ENCODE data around the gene CASP7. TPM values are rescaled to one million over a fixed set of nuclear protein-coding genes. Genes with fewer than 3 reads are reported as not detected.

The CASP7 gene
- polyA plus RNA-seq, 3 donors: 9.9 to 26.1 (median 16.0) TPM

DNA sequence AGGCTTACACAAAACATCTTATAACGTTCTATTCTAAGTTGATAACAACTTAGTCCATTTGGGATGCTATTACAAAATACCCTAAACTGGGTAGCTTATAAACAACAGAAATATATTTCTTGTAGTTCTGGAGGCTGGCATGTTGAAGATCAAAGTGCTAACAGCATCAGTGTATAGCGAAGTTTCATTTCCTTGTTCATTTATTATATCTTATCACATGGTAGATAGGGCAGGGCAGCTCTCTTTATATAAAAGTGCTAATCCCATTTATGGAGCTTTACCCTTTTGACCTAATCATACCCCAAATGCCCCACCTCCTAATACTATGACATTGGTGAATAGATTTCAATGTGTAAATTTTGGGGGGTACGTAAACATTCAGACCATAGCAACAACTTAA is 6.3 kb downstream of the CASP7 start:
- no peak overlapping the region for H3K4me3 Mint-ChIP-seq
- no peak overlapping the region for H3K4me2 ChIP-seq (replicated peaks; ENCODE audit: extremely low read depth, low read length, poor library complexity, severe bottlenecking)
- H3K4me1 Mint-ChIP-seq: peaks cover 24% of the 10 kb centered on the region
- peaks cover 0 to 2% (median 0%) of the 10 kb centered on the region in 3 donors for H3K27me3 Mint-ChIP-seq (ENCODE audit: low read depth in 3 of 3)
- peaks cover 0 to 1% of the 10 kb centered on the region in 2 donors for H3K36me3 ChIP-seq (replicated peaks in 1 of 2; ENCODE audit: control insufficient read depth in 1 of 2, insufficient read depth in 2 of 2, low read length in 2 of 2)
- DNase-seq: no peak
- intact Hi-C loops (cut with micrococcal nuclease): no loop called here
- peaks cover 16 to 21% of the 10 kb centered on the region in 2 donors for H3K4me1 ChIP-seq (ENCODE audit: control insufficient read depth in 1 of 2, insufficient read depth in 2 of 2, low read length in 2 of 2)
- H3K27ac ChIP-seq (ENCODE audit: low read depth in 1 of 2, low read length in 2 of 2): no peak overlapping the region
- H3K79me2 ChIP-seq (ENCODE audit: insufficient read depth, low read length): peaks cover 30% of the 10 kb centered on the region
- WGBS (ENCODE audit: insufficient coverage): no CpG with 5 or more reads among the region's 3 CpGs
- TF ChIP-seq, protein P1, sequence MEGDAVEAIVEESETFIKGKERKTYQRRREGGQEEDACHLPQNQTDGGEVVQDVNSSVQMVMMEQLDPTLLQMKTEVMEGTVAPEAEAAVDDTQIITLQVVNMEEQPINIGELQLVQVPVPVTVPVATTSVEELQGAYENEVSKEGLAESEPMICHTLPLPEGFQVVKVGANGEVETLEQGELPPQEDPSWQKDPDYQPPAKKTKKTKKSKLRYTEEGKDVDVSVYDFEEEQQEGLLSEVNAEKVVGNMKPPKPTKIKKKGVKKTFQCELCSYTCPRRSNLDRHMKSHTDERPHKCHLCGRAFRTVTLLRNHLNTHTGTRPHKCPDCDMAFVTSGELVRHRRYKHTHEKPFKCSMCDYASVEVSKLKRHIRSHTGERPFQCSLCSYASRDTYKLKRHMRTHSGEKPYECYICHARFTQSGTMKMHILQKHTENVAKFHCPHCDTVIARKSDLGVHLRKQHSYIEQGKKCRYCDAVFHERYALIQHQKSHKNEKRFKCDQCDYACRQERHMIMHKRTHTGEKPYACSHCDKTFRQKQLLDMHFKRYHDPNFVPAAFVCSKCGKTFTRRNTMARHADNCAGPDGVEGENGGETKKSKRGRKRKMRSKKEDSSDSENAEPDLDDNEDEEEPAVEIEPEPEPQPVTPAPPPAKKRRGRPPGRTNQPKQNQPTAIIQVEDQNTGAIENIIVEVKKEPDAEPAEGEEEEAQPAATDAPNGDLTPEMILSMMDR (IDR thresholded peaks at IDR 0.05): no peak
- no peak overlapping the region for H3K9ac ChIP-seq (ENCODE audit: insufficient read depth, low read length, poor library complexity, severe bottlenecking)
- H3K27ac Mint-ChIP-seq: no peak overlapping the region
- H2AFZ ChIP-seq (ENCODE audit: insufficient read depth, low read depth, low read length, poor library complexity, severe bottlenecking): no peak overlapping the region
- H3K9me3 Mint-ChIP-seq: peaks cover 10 to 35% (median 22%) of the 10 kb centered on the region in 7 donors
- H3K27me3 ChIP-seq (ENCODE audit: control insufficient read depth in 2 of 2, insufficient read depth in 2 of 2, low read length in 2 of 2): no peaks in the 10 kb centered on the region
- peaks cover 10% of the 10 kb centered on the region in 2 donors for H3K9me3 ChIP-seq (replicated peaks in 1 of 2; ENCODE audit: control insufficient read depth in 1 of 2, insufficient read depth in 1 of 2, low read length in 2 of 2)
- peaks cover 6 to 11% of the 10 kb centered on the region in 2 donors for H3K36me3 Mint-ChIP-seq
- H3K4me3 ChIP-seq (replicated peaks in 1 of 3; ENCODE audit: low read depth in 2 of 3, low read length in 3 of 3): no peak overlapping the region
- H4K20me1 ChIP-seq (ENCODE audit: insufficient read depth, low read length): peaks cover 6% of the 10 kb centered on the region

DNA sequence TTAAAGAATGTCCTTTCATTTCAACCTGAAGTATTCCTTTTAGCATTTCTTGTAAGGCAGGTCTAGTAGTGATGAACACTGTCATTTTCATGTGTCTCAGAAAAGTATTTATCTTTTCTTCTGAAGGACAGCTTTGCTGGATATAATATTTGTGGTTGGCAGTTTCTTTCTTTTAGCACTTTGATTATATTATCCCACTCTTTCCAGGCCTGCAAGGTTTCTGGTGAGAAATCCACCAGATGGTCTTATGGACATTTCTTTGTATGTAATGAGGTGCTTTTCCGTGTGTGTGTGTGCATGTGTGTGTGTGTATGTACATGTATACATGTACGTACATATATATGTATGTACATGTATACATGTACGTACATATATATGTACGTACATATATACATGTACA is 7.3 kb downstream of the CASP7 start:
- H3K36me3 Mint-ChIP-seq: peaks cover 11 to 18% of the 10 kb centered on the region in 2 donors
- Histone ChIP-seq H3K4me2 (replicated peaks; ENCODE audit: extremely low read depth, low read length, poor library complexity, severe bottlenecking) (no peak overlapping the region), H4K20me1 (ENCODE audit: insufficient read depth, low read length) (no peaks in the 10 kb centered on the region), H3K36me3 (replicated peaks in 1 of 2; ENCODE audit: control insufficient read depth in 1 of 2, insufficient read depth in 2 of 2, low read length in 2 of 2) (peaks cover 4 to 11% of the 10 kb centered on the region in 2 donors), H3K4me1 (ENCODE audit: control insufficient read depth in 1 of 2, insufficient read depth in 2 of 2, low read length in 2 of 2) (peaks cover 5 to 11% of the 10 kb centered on the region in 2 donors), H3K27me3 (ENCODE audit: control insufficient read depth in 2 of 2, insufficient read depth in 2 of 2, low read length in 2 of 2) (no peaks in the 10 kb centered on the region), H2AFZ (ENCODE audit: insufficient read depth, low read depth, low read length, poor library complexity, severe bottlenecking) (no peak overlapping the region), H3K9me3 (replicated peaks in 1 of 2; ENCODE audit: control insufficient read depth in 1 of 2, insufficient read depth in 1 of 2, low read length in 2 of 2) (peaks cover 15 to 19% of the 10 kb centered on the region in 2 donors), H3K9ac (ENCODE audit: insufficient read depth, low read length, poor library complexity, severe bottlenecking) (no peak overlapping the region), H3K79me2 (ENCODE audit: insufficient read depth, low read length) (peaks cover 27% of the 10 kb centered on the region), H3K4me3 (replicated peaks in 1 of 3; ENCODE audit: low read depth in 2 of 3, low read length in 3 of 3) (no peak overlapping the region), H3K27ac (ENCODE audit: low read depth in 1 of 2, low read length in 2 of 2) (no peak overlapping the region)
- TF ChIP-seq, protein P1 (IDR thresholded peaks at IDR 0.05): no peak
- H3K9me3 Mint-ChIP-seq: peaks cover 11 to 44% (median 29%) of the 10 kb centered on the region in 7 donors
- no peak overlapping the region for H3K4me3 Mint-ChIP-seq
- H3K27me3 Mint-ChIP-seq (ENCODE audit: low read depth in 3 of 3): peaks cover 0 to 3% (median 1%) of the 10 kb centered on the region in 3 donors
- no peak for DNase-seq
- peaks cover 14% of the 10 kb centered on the region for H3K4me1 Mint-ChIP-seq
- no peak overlapping the region for H3K27ac Mint-ChIP-seq
- no CpG with 5 or more reads among the region's 4 CpGs for whole genome bisulfite sequencing (ENCODE audit: insufficient coverage)
- intact Hi-C loops (cut with micrococcal nuclease): no loop called here

All from CD14-positive monocyte (primary cell).